Activated T-cell treated with anti-CD3 and anti-CD28 coated beads for 1 hour (primary cell): ENCODE data around the gene CDHR4.
"Not testable (repeated sequence)": the region's sequence is repeated elsewhere in the genome, so short reads cannot be mapped to it uniquely, and the experiment has no call there.

Experiments
- DNase-seq: peaks from one replicate; pipeline ENCODE4 v3.0.0-alpha.2; 2020; ENCODE audit warnings: low read depth

CDHR4 gene, protein sequence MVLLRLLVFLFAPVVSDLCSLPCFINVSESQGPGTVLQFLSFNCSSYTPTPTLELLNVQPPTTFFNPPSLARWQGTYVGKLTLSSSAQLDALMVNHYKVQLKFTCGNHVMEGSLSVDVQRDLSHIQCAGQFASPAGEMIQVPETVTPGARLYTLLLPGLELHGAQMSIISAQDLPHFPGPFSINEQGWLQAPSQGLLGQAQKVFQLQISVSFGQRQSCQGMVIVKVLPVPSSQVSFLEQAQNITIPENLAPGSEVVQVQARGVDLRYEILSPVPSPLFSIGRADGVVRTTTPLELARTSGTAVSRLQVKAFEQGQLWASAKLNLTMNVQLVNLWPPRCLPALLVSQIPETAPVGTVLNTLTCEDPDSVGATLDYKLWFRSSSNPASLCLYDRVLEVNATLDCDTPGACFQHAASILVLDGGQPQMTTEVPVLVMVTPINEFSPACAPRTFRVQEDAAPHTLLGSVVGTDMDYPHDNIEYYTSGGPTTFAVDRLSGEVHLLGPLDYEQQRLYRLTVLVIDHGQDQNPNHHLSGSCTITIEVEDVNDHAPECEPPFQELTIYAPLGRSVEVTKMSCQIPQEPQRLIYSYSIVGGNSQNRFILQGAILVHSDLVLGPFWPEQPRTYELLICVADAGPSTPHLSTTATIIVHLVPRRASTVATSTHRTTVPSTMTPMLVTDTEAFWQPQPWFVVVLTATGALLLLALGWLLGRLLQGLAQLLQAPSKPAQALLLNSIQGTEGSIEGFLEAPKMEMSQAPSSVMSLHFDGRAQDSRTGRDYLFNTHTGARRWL

DNA sequence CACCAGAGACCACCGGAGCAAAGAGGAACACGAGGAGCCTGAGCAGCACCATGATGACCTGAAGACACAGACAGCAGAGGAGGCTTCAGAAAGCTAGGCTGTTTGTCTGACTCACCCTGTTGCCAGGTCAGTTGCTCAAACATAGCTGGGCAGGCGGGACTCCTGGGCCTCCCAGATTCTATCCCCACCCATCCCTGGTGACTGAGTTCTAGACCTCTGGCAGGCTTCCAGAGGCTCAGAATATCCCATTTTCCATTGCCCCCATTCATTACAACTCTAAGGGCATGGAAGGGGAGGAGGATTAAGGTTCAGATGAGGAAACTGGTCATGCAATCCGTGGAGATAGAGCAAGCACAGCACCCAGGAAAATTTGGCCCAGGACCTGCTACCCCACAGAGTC is at the start of gene CDHR4:
Gene CDHR4, minus strand, starts transcription at position 113 of the 400 bp plus-strand sequence. Its CDS starts 61 bp downstream, at position 52.
- DNase-seq: no peak

DNA sequence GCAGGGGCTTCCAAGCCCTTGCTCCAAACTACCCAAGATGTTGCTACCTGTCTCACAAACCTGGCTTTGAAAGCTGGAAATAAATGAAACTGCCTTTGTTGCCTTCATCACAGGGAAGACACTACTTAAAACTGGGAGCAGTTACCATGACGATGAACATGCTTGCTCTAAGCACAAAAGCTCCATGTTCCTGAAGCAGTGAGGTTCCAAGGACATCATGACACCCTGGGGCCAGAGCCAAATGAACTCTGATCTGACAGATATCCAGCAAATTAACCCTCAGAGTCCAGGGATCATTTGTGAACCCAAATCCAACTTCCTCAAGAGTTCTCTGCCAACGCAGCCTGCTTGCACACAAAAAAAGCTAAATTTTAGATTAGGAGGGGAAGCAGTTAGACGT is 46.0 kb upstream of the CDHR4 start:
- no peak for DNase-seq

DNA sequence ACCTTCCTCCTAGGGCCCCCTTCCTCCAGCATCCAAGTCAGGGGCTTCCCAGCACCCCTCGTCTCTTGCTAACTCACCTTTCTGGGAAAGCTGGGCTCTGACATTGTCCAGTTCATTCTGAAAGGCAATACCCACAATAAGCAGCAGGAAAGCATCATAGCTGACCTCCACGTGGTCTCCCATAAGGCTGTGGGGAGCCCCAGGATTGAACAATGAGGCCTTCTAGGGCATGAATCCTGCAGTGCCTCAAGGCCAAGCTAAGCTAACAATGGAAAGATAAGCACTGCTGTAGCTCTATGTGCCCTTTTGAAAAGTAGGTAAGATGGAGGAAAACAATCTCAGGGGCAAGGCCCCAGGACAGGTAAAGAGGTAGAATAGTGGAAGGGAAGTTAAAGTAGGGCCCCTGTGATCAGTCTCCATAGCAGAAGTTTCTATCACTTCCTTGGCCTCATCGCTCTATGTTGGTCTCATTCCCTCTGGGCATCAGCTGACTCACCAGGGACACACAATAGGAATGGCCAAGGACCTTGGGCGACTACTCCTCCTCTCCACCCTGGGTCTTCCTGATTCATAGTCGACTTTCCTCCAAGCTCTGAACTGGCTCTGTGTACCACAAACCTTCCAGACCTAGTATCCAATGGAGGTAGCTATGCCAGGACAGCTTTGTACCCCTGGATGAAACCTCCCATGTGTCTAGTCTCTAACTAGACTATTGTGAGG is 45.0 kb upstream of the CDHR4 start:
- no peak for DNase-seq

DNA sequence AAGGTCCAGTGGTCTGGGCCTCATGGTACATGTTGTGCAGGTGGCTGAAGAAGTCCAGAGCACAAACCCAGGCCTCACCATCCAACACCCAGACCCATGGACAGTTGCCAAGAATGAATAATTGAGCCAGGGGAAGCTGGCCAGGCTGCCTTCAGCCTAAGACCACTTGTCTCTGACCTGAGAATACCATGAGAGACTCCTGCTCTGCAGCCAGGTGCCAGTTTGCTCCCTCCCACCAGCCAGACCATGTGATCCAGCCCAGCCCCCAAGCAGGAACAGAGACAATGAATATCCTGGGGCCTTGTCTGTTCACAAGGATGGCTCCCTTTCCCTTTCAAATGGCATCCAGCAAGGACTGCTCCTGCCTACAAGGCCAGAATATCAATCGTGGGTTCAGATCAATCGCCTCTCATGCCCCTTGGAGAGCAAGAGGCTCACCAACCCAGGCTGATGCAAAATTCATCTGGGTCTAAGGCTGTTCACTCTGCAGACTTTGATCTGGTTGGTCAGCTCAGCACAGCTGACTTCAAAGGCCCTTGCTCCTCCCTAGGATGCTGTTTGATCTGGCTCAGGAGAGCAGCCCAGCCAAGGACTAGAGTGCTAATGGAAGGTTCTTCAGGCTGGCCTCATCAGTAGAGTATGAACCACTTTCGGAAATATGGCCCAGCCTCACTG is 43.3 kb upstream of the CDHR4 start:
- DNase-seq: no peak

DNA sequence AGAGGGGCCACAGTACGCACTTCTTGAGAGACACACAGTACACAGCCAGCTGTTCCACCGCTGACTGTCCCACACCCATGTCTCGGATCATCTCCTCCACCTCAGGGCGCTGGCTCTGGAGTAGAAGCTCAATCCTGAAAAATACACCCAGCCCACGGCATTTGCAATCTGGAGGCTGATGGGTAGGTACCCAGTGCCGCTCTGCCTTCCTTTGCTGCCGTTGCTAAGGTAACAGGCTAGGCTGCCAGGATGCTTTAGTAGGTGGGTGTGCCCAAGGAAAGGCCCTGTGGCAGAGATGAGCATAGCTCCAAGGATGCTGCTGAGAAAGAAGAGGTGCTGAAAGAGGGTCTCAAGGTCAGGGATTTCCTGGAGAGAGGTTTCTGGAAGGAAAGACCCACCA is 42.1 kb upstream of the CDHR4 start:
- no peak for DNase-seq

DNA sequence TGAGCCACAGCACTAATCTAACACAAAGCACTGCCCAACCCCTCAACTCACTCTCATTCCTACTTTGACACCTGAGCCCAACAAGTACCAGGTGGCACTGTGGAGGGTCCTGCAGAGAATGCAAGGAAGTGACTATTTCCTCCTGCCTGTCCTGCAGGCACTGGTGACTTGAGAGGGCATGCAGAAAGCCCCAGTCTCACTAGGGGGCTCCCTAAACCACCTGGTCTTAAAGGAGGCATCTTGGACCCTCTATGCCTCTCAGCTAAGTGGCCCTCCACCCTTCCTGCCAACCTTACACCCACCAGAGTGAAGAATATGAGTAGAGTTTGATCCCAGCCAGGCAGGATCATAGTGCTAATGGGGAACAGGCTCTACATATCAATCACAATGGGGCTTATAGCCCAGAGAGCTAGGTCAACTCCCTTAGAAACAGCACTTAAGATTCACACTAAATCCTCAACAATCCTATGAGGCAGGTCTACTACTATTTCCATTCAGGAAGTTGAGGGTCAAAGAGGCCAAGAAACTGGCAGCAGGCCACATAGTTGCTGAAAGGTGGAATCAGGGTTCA is 41.5 kb upstream of the CDHR4 start:
- no peak for DNase-seq

DNA sequence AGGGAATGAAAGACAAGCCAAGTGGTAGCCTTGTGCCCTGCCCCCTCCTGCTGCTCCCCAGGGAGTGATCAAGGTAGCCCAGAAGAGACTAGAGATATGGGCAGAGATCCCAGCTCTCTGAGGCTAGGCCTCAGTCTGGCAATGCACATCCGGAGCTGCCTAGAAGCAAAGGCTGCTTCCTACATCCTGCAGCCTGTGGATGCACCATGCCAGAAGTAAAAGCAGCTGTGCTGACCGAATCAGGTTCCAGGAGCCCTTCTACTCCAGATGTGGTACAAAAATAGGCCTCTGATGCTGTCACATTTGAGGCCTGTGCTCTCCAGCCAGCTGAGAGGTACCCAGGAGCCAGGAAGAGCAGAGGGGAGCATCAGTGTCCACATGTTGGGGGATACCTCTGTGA is 40.7 kb upstream of the CDHR4 start:
- no peak for DNase-seq

DNA sequence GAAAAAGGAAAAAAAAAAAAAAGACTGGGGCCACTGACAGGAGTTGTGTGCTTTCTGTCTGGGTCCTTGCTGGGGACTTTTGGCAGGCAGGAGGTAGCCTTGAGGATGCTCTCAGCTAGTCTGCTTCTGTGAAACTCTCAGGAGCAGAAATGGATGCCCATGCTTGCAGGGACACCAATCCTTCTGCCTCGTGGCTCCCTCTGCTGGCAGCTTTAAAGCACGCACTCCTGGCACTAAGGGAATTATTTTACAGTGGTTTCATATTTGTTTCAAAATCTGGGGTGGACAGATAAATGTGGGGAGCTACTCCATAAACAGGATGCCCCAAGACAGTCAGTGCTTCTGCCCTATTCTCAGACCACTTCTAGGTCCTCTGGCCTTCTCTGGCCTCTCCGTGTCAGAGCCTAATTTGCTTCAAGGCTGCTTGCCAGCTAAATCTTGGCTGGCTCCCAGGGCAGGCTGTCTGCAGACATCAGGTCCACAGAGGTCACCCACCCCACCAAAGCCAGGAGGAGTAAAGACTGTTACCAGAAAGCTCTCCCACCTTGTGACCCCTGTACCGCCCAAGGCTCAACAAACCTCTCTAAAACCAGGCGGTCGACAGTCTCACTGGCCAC is 39.6 kb upstream of the CDHR4 start:
- DNase-seq: peak; percentile 75

DNA sequence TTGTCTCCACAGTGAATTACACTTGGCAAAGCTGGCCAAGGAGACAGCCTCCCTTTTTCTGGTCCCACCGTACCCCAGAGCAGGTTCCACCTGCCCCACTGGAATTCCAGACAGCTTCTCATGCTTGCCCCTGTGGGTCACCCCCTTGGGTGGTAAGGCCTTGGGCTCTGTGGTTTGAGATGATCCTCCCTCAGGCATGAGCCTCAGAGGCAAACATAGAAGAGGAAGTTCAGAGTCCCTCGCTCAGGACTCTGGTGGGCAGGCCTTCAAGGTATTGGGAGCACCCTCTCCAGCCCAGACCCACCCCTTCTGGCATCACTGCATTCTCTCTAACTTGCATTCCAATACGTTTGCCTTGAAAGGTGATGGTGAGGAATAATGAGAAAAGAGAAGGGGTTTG is 31.7 kb upstream of the CDHR4 start:
- no peak for DNase-seq

DNA sequence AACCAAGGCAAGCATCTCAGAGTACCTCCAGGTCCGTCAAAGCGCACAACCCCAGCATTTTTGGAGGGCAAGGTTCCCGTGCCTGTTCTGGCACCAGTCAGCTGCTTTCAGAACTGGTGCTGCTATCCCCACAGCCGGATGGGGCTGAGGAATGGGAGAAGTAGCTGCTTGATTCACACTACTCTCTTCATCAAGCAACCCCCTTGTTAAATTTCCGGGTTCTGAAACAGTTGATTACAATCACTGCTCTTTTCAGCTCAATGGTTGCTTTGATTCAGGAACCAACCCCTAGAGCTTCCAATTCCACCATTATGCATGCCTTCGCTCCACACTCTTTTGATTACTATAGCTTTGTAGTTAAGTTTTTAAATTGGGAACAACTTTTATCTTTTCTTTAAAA is 26.3 kb upstream of the CDHR4 start:
- DNase-seq: no peak

DNA sequence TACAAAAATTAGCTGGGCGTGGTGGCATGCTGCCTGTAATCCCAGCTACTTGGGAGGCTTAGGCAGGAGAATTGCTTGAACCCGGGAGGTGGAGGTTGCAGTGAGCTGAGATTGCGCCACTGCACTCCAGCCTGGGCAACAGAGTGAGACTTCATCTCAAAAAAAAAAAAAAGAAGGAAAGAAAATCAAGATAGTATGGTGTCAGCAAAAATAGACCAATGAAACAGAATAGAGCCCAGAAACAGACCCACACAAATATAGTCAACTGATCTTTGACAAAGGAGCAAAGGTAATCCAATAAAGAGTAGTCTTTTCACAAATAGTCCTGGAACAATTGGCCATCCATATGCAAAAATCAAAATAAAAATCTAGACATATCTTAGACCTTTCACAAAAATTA is 23.5 kb upstream of the CDHR4 start:
- not testable (repeated sequence) for DNase-seq

DNA sequence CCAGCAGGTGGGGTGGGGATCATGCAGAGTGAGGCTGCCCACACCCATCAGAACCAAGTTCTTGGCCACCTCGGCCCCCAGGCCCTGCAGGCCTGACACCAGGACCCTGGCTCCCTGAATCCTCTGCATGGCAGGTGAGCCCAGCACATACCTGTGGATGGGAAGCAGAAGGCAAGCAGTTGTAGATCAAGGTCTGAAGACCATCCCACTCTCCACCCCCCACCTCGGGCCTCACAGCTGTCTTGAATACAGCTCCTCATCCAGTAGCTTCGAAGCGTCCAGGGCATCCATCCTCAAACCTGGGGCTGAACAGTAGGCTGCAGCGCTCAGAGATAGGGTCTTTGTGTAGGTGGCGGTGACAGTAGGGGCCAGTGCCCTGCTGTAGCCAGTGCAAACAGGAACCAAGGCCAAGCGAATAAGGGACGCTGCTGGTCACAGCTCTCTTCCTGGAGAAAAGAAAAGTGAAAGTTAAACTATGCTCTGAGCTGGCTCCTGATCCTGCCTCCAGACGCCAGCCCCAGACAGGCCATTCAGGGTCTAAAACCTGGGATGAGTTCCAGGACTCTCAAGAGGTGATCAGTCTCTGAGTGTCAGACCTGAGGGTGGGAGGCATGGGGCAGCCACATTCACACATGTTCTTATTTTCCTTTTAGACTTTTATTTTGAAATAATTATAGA is 14.0 kb upstream of the CDHR4 start, which contains the start of gene UBA7:
Gene UBA7, minus strand, starts transcription at position 457 of the 678 bp plus-strand sequence. Its CDS starts 166 bp downstream, at position 291.
- DNase-seq: no peak

DNA sequence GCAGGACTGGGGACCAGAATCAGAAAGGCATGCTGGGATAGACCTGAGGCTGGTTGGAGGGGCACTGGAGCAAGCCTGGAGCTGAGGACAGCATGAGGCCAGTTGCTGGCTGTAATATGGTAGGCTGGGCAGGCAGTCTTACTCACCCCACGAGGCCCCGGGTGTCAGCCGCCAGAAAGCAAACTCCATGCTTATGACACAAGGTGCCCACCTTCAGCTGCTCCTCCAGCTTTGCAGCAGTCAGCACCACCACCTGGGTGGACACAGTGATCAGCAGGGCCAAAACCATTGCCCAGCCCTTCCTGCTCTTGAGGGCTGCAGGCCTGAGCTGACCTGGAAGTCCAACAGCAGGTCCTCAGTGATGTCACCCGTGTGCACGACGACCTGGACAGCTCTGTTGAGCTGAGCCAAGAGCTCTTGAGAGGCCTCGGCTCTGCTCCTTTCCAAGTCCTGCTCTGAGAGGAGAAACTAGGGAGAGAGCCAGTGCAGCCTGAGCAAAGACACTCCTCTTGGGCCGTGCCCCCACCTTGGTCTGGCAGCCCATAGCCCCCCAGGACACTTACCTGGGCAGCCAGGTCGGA is 13.3 kb upstream of the CDHR4 start:
- no peak for DNase-seq

DNA sequence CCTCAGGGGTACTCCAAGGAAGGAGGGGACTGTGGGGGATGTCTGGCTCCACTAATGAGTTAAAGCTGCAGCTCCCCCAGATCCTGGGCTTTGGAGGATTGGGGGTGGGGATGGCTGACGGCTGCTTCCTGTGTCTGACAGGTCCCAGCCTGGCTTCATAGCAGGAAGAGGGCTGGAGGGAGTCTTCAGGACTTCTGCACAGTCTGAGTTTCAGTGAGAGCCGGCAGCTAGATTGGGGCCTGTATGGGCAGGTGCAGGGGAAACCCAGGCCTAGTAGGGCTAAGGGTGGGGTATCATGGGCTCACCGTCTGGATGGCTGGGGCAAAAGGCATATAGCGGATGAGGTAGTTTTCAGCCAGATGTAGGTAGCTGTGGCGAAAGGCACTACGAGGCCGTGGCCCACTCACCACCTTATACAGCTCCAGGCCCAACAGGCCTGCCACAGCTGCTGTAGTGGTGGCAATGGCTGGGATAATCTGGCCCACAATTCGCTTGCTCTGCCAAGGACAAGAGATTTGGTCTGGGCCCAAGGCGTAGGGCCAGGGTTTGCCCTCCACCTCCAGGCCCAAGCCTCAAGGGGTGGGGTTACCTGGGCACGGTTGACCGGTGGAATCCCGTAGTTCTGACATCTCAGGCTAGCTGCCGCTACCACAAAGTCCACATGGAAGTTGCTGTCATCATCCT is 7.9 kb upstream of the CDHR4 start:
- no peak for DNase-seq

DNA sequence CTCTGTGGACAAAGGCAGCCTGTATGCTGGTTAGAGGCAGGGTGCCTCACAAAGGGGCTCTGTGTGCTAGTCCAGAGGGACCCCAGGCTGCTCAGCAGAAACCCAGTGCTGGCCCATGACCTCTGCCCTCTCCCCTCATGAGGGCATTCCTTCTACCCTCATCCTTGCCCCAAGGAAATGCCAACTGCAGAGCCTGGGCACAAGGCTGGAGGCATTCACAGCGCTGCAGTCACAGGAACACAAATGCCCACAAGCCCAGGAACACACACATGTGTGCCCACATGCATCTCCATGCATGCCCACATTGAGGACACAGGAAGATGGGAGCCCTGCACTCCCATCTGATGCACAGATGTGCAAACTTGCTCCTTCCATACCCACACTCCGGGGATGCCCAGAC is 7.2 kb upstream of the CDHR4 start:
- DNase-seq: no peak

DNA sequence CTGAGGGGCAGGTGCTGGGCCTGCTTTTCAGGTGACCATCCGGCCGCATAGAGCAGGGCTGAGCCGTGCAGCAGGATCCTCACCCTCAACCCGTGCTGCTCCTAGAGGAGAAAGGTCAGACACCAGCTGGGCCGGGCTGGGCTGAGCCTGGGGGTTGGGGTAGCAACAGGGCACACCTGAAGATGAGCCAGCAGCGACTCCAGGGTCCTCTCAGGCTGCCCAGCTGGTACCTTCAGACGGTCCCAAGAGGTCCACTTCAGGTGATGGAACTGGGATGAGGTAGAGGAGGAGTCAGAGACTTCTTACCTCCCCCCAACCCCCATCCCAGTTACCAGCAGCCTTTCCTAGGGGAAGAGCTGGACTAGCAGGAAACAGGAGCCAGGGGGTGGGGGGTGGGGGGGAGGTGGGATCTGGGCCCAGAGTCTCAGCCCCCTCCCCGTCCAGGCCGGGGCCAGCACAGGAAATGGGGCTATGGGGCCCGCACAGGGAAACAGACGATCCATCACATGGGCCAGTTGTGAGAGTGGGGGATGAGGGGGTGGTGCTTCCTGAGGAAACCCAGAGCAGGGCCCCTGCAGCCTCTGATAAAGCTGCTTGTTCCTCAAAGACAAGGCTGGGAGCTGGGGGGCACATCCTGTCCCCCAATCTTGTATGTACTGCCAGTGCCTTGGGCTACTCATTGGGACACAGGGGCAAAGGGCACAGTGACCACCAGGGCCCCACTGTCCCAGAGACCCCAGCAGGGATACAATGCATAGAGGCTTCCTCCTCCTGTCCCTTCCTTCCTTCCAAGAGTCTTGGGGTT is 6.4 kb upstream of the CDHR4 start:
- no peak for DNase-seq

DNA sequence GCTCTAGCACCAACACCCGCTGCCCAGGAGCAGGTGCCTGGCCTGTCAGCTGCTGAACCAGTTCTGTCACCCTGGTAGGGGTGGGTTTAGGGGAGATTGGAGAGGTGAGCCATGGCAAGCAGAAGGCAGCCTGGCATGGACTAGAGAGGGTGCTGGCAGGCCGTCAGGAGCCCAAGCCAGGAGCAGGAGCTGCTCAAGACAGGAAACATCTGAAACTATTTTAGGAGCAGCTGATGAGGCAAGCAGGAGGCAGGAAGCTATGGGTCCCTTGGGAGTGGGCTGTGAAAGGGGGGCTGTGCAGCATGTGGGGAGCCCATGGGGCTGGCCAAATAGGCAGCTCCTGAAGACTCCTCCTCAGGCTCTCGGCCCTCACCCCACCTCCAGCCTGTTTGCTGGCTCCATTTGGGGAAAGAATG is 5.7 kb upstream of the CDHR4 start:
- no peak for DNase-seq

DNA sequence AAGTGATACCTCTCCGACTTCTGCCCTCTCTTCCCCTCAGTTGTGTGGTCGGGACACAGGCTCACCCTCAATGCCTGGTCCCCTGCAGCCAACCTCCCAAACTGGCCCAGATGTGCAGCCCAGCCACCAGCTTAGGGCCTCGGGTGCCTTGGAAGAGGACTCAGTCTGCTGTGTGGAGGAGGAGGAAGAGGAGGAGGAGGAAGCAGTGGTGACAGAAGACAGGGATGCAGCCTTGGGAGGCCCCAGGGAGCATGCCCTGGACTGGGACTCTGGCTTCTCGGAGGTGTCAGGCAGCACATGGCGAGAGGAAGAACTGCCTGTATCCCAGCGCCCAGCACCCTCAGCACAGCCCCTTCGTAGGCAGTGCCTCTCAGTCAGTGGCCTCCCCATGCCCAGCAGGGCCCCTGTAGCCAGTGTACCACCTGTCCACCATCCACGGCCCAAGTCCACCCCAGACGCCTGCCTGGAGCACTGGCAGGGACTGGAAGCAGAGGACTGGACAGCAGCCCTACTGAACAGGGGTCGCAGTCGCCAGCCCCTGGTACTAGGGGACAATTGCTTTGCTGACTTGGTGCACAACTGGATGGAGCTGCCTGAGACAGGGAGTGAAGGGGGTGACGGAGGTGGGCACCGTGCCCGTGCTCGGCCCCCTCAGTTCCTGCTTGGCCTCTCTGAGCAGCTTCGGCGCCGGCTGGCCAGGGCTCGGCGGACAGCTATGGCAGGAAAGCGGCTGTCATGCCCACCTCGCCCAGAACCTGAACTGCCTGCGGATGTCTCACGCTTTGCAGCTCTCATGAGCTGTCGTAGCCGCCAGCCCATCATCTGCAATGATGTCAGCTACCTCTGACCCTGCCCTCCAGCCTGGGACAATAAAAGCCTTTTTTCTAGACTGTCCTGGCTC is 4.7 kb upstream of the CDHR4 start:
- DNase-seq: no peak
